ENCODE measurements around the gene MCOLN1. TPM values are rescaled to one million over a fixed set of nuclear protein-coding genes. Genes with fewer than 3 reads are reported as not detected.

The MCOLN1 gene
- total and polyA plus RNA-seq, 2 of the 8 experiments (the other 6 are each of a cell fraction or from before 2014, with no cell fraction given): 19.1 to 40.0 TPM

DNA sequence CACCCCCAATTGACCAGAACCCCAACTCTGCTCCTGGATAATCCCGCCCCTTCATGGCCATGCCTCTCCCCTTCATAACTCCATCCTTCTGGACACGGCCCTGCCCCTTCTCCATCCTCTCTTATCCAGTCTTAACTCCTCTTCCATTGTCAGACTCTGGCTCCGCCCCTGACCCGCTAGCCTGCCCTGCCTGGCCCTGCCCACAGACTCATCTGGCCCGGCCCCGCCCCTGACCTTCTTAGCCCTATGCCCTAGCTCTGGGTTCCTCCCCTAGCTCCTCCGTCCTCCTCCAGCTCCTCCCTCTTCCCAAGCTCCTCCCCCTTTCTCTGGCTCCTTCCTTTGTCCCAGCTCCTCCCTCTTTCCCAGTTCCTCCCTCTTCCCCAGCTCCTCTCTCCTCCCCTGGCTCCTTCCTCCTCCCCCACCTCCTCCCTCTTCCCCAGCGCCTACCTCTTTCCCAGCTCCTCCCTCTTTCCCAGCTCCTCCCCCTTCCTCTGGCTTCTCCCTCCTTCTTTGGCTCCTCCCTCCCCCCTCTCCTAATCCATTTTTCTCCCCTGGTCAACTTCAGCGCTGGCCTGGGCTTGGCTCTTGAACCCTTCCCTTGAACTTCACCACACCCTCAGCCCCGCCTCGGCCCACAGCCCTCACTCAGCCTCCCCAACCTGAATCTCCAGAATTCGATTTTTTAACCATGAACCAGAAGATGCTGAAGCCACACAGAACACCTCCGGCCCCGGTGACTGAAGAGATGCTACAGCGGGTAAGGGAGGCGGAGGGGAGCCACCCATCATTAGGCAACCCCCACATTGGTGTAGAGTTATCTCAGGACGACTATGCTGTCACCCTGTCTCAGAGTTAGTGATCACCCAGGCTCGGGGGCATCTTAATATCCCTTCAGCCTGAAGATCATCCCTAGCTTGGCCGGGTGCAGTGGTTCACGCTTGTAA is 15.8 kb upstream of the MCOLN1 start:
- Histone ChIP-seq H4K91ac (replicated peaks; ENCODE audit: insufficient read length, low read length) (no peak overlapping the region), H2BK5ac (ENCODE audit: low read depth, low read length) (no peak overlapping the region; the same call in 1 of the 2 replicates), H3K18ac (ENCODE audit: extremely low read depth, low read length) (peak overlapping the region; percentile 93), H3K79me1 (ENCODE audit: low read depth, low read length) (no peaks in the 10 kb centered on the region), H3K4me3 (ENCODE audit: extremely low read depth in 1 of 4, insufficient read depth in 2 of 4, low read depth in 3 of 4, low read length in 4 of 4) (peak overlapping the region; percentile 25 to 56 (median 36); a peak in 6 of 8 replicates), H2BK12ac (ENCODE audit: low read depth, low read length) (peak overlapping the region; percentile 43; the same call in 1 of the 2 replicates), H3K9ac (replicated peaks in 1 of 4; ENCODE audit: extremely low read depth in 1 of 4, low read depth in 3 of 4, low read length in 3 of 4) (no peak overlapping the region), H3K4ac (replicated peaks; ENCODE audit: insufficient read length, low read depth, low read length) (no peak overlapping the region), H2AFZ (ENCODE audit: low read length) (peak overlapping the region; percentile 97; the same call in 1 of the 2 replicates), H3K36me3 (ENCODE audit: control insufficient read depth in 2 of 4, insufficient read depth in 4 of 4, low read length in 3 of 4) (no peaks in the 10 kb centered on the region), H2AK5ac (ENCODE audit: low read depth, low read length) (no peak overlapping the region), H3K9me3 (ENCODE audit: insufficient read depth in 2 of 2, low read depth in 1 of 2, low read length in 1 of 2) (no peaks in the 10 kb centered on the region), H3K27ac (ENCODE audit: low read depth, low read length) (no peak overlapping the region), H3K14ac (ENCODE audit: insufficient read length) (no peak overlapping the region), H4K8ac (ENCODE audit: extremely low read depth, insufficient read depth, low read length) (no peak overlapping the region; the same call in 1 of the 2 replicates), H3K23me2 (ENCODE audit: low read depth, low read length) (peaks cover 8% of the 10 kb centered on the region; the same call in 1 of the 2 replicates), H2BK120ac (replicated peaks; ENCODE audit: low read depth, low read length) (no peak overlapping the region), H4K20me1 (replicated peaks in 1 of 2; ENCODE audit: control insufficient read depth in 1 of 2, insufficient read depth in 2 of 2, low read length in 2 of 2) (no peaks in the 10 kb centered on the region), H3K56ac (replicated peaks; ENCODE audit: insufficient read length, low read depth, low read length) (no peak overlapping the region), H3K4me1 (replicated peaks in 1 of 4; ENCODE audit: control insufficient read depth in 3 of 4, insufficient read depth in 4 of 4, low read length in 3 of 4) (peaks cover 0 to 16% (median 12%) of the 10 kb centered on the region in 4 experiments; a peak in 5 of 7 replicates), H2BK15ac (ENCODE audit: low read length) (no peak overlapping the region), H3K79me2 (ENCODE audit: control insufficient read depth in 1 of 2, insufficient read depth in 2 of 2, low read length in 2 of 2) (no peaks in the 10 kb centered on the region), H3K27me3 (replicated peaks in 1 of 4; ENCODE audit: control insufficient read depth in 3 of 4, extremely low read depth in 1 of 4, insufficient read depth in 3 of 4, low read length in 3 of 4) (peaks cover 0 to 11% (median 6%) of the 10 kb centered on the region in 4 experiments; a peak in 3 of 7 replicates), H3K4me2 (ENCODE audit: insufficient read depth in 1 of 2, low read depth in 2 of 2, low read length in 2 of 2) (peak overlapping the region; percentile 64 to 77), H4K5ac (ENCODE audit: insufficient read length, low read depth, low read length) (peak overlapping the region; percentile 34), H3K23ac (ENCODE audit: insufficient read length) (no peak overlapping the region), H2BK20ac (ENCODE audit: low read length) (0 out of 2 replicates have a peak overlapping the region, but pooled peaks have one; percentile 9)
- 58% methylated on average over 17 of the region's 20 CpGs; no CpG with 5 or more reads in 1 of the 2 experiments for WGBS, 2 experiments (ENCODE audit: extremely low coverage in 1 of 2, insufficient coverage in 1 of 2, insufficient read length in 1 of 2, insufficient replicate concordance in 2 of 2, low coverage in 1 of 2, low lambda C conversion rate in 2 of 2, missing lambda C conversion rate in 1 of 2)
- FAIRE-seq: peak; percentile 93
- POLR2A ChIA-PET (ENCODE audit: partially characterized antibody): interaction anchor here (0.8 to 2.8 kb wide), 6 partner anchors 9 to 85 kb away, joined by 3 to 12 read pairs (median 4); partner anchors contain the start of genes MCOLN1 and ZNF358
- CTCF ChIA-PET (ENCODE audit: partially characterized antibody): interaction anchor here (0.6 to 2.2 kb wide), 9 partner anchors 10 to 362 kb away, joined by 3 to 10 read pairs (median 5); a partner anchor contains a TSS
- peak; percentile 96 to 98 for DNase-seq (ENCODE audit: low read depth in 1 of 2, low spot score in 2 of 2)
- TF ChIP-seq SRF (IDR thresholded peaks at IDR 0.05; ENCODE audit: low read depth, low read length) (0 out of 2 replicates have a peak, but pooled peaks have one; percentile 2), ZNF274 (IDR thresholded peaks at IDR 0.05; ENCODE audit: borderline replicate concordance, extremely low read depth, low read length) (no peak), TAF7 (optimal IDR thresholded peaks at IDR 0.05; ENCODE audit: borderline replicate concordance, low read depth, low read length) (no peak)
- TF ChIP-seq, protein P1, sequence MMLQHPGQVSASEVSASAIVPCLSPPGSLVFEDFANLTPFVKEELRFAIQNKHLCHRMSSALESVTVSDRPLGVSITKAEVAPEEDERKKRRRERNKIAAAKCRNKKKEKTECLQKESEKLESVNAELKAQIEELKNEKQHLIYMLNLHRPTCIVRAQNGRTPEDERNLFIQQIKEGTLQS (IDR thresholded peaks at IDR 0.05; ENCODE audit: insufficient read depth, low read depth, low read length): no peak
